GM23338 (cell line): ENCODE measurements around the gene MYOM1.
A peak's percentile ranks its signal among the peaks of the same experiment; 100 is the strongest.

ENCODE experiments used
- EZH2 ChIP-seq: fragments of 200-600 bp; sonication (generic); IDR thresholded peaks from one replicate; pipeline ENCODE4 v1.8.0; 2017; ENCODE audit warnings: antibody characterized with exemption, mild to moderate bottlenecking, low read depth; ENCODE audit not compliant: unreplicated experiment
- TF ChIP-seq, protein P1 (sequence below), 2 experiments: fragments of 200-600 bp in 1 of 2; sonication (generic) in 1 of 2; conservative IDR thresholded peaks; 2 replicates each; pipeline versions ENCODE4 v1.5.1 to v1.6.1; 2016 to 2017; ENCODE audit warnings: antibody characterized with exemption in 2 of 2, low read depth in 2 of 2, mild to moderate bottlenecking in 2 of 2, moderate library complexity in 1 of 2

DNA sequence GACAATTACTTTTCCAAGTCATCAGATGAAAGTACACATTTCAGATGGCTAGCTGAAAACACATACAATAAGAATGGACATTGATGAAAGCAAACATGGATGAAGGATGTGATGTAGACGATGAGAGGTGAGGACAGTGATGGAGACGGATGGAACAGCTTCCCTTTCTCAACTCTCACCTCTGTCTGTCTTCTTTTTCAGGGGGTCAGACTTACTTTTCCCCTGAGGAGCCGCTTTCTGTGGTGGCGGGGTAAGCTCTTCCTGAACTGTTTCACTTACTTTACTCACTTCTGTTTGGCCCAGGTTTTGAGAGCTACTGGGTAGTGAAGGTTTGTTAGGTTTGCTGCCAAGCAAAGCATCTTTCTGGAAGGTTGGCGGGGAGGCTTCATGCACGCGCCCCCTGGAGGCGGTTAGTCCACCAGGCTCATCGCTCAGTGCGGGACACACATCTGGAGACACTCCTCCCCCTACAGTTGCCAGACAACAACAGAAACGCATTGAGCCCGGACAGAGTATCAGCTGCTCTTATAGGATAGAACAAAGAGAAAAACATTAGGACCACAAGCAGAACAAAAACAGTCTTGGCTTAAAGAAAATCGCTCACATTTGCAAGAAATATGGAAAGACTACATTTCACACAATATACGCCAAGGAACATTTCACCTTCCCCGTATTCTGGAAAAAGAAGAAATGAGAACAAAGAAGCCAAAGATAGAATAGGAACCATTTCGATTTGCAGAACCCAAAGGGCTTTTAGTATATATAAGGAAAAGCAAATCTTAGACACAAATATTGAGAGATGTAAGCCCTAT is 90.5 kb downstream of the MYOM1 start:
- TF ChIP-seq, protein P1, sequence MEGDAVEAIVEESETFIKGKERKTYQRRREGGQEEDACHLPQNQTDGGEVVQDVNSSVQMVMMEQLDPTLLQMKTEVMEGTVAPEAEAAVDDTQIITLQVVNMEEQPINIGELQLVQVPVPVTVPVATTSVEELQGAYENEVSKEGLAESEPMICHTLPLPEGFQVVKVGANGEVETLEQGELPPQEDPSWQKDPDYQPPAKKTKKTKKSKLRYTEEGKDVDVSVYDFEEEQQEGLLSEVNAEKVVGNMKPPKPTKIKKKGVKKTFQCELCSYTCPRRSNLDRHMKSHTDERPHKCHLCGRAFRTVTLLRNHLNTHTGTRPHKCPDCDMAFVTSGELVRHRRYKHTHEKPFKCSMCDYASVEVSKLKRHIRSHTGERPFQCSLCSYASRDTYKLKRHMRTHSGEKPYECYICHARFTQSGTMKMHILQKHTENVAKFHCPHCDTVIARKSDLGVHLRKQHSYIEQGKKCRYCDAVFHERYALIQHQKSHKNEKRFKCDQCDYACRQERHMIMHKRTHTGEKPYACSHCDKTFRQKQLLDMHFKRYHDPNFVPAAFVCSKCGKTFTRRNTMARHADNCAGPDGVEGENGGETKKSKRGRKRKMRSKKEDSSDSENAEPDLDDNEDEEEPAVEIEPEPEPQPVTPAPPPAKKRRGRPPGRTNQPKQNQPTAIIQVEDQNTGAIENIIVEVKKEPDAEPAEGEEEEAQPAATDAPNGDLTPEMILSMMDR (conservative IDR thresholded peaks at IDR 0.05; ENCODE audit: low read depth in 2 of 2) = peak; percentile 92 to 95
- TF ChIP-seq EZH2 = no peak
